ENCODE data around the gene KLK2. TPM values are rescaled to one million over a fixed set of nuclear protein-coding genes. Genes with fewer than 3 reads are reported as not detected.

The KLK2 gene
- polyA plus RNA-seq, 3 donors = not detected

DNA sequence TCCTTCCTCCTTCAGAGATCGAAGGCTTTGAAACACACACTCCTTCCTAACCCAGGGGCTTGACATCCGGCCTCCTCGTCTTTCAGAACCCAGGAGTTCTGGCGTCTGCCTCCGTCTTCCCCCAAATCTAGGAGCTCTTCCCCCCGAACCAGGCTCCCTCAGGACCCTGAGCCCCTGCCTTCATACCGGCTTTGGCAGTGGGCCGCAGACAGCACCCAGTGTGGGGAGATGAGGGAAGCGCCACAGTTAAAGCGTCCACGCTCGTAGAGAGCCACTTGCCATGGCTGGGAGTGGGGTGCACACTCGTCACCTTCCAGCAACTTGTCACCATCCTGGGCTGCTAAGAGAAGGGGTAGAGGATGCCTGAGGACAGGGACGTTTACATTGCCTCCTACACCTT, 45.8 kb upstream of the KLK2 start:
- intact Hi-C loops (cut with micrococcal nuclease) = no loop called here
- Histone ChIP-seq H3K27me3 (ENCODE audit: control insufficient read depth in 2 of 2, insufficient read depth in 2 of 2, low read length in 2 of 2) (no peaks in the 10 kb centered on the region), H3K9ac (ENCODE audit: insufficient read depth, low read length, poor library complexity, severe bottlenecking) (no peak overlapping the region), H3K4me1 (ENCODE audit: control insufficient read depth in 1 of 2, insufficient read depth in 2 of 2, low read length in 2 of 2) (no peaks in the 10 kb centered on the region), H3K36me3 (replicated peaks in 1 of 2; ENCODE audit: control insufficient read depth in 1 of 2, insufficient read depth in 2 of 2, low read length in 2 of 2) (no peaks in the 10 kb centered on the region), H3K27ac (ENCODE audit: low read depth in 1 of 2, low read length in 2 of 2) (no peak overlapping the region), H3K79me2 (ENCODE audit: insufficient read depth, low read length) (no peaks in the 10 kb centered on the region), H2AFZ (ENCODE audit: insufficient read depth, low read depth, low read length, poor library complexity, severe bottlenecking) (no peak overlapping the region), H3K4me3 (replicated peaks in 1 of 3; ENCODE audit: low read depth in 2 of 3, low read length in 3 of 3) (no peak overlapping the region), H3K4me2 (replicated peaks; ENCODE audit: extremely low read depth, low read length, poor library complexity, severe bottlenecking) (no peak overlapping the region), H3K9me3 (replicated peaks in 1 of 2; ENCODE audit: control insufficient read depth in 1 of 2, insufficient read depth in 1 of 2, low read length in 2 of 2) (no peaks in the 10 kb centered on the region), H4K20me1 (ENCODE audit: insufficient read depth, low read length) (no peaks in the 10 kb centered on the region)
- WGBS (ENCODE audit: insufficient coverage) = 96% methylated on average over 5 of the region's 14 CpGs
- TF ChIP-seq, protein P1, sequence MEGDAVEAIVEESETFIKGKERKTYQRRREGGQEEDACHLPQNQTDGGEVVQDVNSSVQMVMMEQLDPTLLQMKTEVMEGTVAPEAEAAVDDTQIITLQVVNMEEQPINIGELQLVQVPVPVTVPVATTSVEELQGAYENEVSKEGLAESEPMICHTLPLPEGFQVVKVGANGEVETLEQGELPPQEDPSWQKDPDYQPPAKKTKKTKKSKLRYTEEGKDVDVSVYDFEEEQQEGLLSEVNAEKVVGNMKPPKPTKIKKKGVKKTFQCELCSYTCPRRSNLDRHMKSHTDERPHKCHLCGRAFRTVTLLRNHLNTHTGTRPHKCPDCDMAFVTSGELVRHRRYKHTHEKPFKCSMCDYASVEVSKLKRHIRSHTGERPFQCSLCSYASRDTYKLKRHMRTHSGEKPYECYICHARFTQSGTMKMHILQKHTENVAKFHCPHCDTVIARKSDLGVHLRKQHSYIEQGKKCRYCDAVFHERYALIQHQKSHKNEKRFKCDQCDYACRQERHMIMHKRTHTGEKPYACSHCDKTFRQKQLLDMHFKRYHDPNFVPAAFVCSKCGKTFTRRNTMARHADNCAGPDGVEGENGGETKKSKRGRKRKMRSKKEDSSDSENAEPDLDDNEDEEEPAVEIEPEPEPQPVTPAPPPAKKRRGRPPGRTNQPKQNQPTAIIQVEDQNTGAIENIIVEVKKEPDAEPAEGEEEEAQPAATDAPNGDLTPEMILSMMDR (IDR thresholded peaks at IDR 0.05) = no peak
- Mint-ChIP-seq H3K36me3 (no peaks in the 10 kb centered on the region), H3K9me3 (peaks cover 0 to 6% (median 1%) of the 10 kb centered on the region in 7 donors), H3K27me3 (ENCODE audit: low read depth in 3 of 3) (peaks cover 19 to 30% (median 30%) of the 10 kb centered on the region in 3 donors), H3K4me1 (no peaks in the 10 kb centered on the region), H3K4me3 (no peak overlapping the region), H3K27ac (peak overlapping the region in 1 of 7 donors; percentile 21)
- no peak for DNase-seq

DNA sequence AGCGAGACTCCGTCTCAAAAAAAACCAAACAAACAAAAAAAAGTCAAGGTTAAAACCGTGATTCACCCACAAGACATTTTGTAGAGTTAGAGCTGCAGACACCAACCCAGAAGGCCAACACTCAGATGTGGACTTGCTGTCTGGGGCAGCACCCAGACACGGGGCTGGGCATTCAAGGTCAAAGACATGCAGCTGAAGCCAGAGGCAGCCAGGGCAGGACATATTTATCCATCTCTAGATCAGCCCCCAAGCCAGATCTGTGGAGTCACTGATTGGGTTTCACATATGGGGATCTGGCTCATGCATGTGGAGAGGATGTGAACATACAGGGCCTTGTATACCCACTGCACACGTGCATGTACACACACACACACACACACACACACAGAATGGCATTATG, 43.4 kb upstream of the KLK2 start:
- WGBS (ENCODE audit: insufficient coverage) = 72% methylated on average over 3 of the region's 5 CpGs
- Mint-ChIP-seq H3K27ac (no peak overlapping the region), H3K27me3 (ENCODE audit: low read depth in 3 of 3) (peaks cover 22 to 43% (median 29%) of the 10 kb centered on the region in 3 donors), H3K9me3 (peaks cover 0 to 7% (median 2%) of the 10 kb centered on the region in 7 donors), H3K36me3 (no peaks in the 10 kb centered on the region), H3K4me3 (no peak overlapping the region), H3K4me1 (no peaks in the 10 kb centered on the region)
- H4K20me1 ChIP-seq (ENCODE audit: insufficient read depth, low read length) = no peaks in the 10 kb centered on the region
- H3K27me3 ChIP-seq (ENCODE audit: control insufficient read depth in 2 of 2, insufficient read depth in 2 of 2, low read length in 2 of 2) = peaks cover 2 to 10% of the 10 kb centered on the region in 2 donors
- no peak for DNase-seq
- no peak overlapping the region for H3K4me2 ChIP-seq (replicated peaks; ENCODE audit: extremely low read depth, low read length, poor library complexity, severe bottlenecking)
- no peaks in the 10 kb centered on the region for H3K9me3 ChIP-seq (replicated peaks in 1 of 2; ENCODE audit: control insufficient read depth in 1 of 2, insufficient read depth in 1 of 2, low read length in 2 of 2)
- intact Hi-C loops (cut with micrococcal nuclease) = no loop called here
- H3K36me3 ChIP-seq (replicated peaks in 1 of 2; ENCODE audit: control insufficient read depth in 1 of 2, insufficient read depth in 2 of 2, low read length in 2 of 2) = no peaks in the 10 kb centered on the region
- no peak overlapping the region for H3K27ac ChIP-seq (ENCODE audit: low read depth in 1 of 2, low read length in 2 of 2)
- no peak overlapping the region for H2AFZ ChIP-seq (ENCODE audit: insufficient read depth, low read depth, low read length, poor library complexity, severe bottlenecking)
- H3K4me1 ChIP-seq (ENCODE audit: control insufficient read depth in 1 of 2, insufficient read depth in 2 of 2, low read length in 2 of 2) = no peaks in the 10 kb centered on the region
- TF ChIP-seq, protein P1 (IDR thresholded peaks at IDR 0.05) = no peak
- H3K79me2 ChIP-seq (ENCODE audit: insufficient read depth, low read length) = no peaks in the 10 kb centered on the region
- no peak overlapping the region for H3K4me3 ChIP-seq (replicated peaks in 1 of 3; ENCODE audit: low read depth in 2 of 3, low read length in 3 of 3)
- no peak overlapping the region for H3K9ac ChIP-seq (ENCODE audit: insufficient read depth, low read length, poor library complexity, severe bottlenecking)

Measured in CD14-positive monocyte (primary cell).